Choroid plexus epithelial cell (primary cell): ENCODE data around the gene PLD2.
"Not testable (repeated sequence)": the region's sequence is repeated elsewhere in the genome, so short reads cannot be mapped to it uniquely, and the experiment has no call there.

Experiments used
- DNase-seq: peaks from one replicate; pipeline ENCODE4 v3.0.0-alpha.2; 2010; ENCODE audit warnings: low read depth
- H3K4me3 ChIP-seq: 2 replicates; pipeline ENCODE4 v1.5.1; 2011; ENCODE audit warnings: low read depth, mild to moderate bottlenecking, control low read depth, low read length, moderate library complexity
- CTCF ChIP-seq: conservative IDR thresholded peaks from 2 replicates; pipeline ENCODE4 v1.5.1; 2011; ENCODE audit warnings: low read depth, mild to moderate bottlenecking, control low read depth, inconsistent platforms, low read length, moderate library complexity

PLD2 gene

GRCh38 chr17:4854111-4854681 is 47.2 kb downstream of the PLD2 start:
- no peak overlapping the region for H3K4me3 ChIP-seq
- no peak for TF ChIP-seq CTCF
- peak; percentile 54 for DNase-seq

GRCh38 chr17:4856271-4856936 is 49.5 kb downstream of the PLD2 start:
- no peak overlapping the region for H3K4me3 ChIP-seq
- no peak for DNase-seq
- TF ChIP-seq CTCF, result no peak

GRCh38 chr17:4856937-4857314 is 50.0 kb downstream of the PLD2 start:
- no peak for TF ChIP-seq CTCF
- no peak overlapping the region for H3K4me3 ChIP-seq
- no peak for DNase-seq

GRCh38 chr17:4857347-4857746 is 50.4 kb downstream of the PLD2 start:
- H3K4me3 ChIP-seq, DNase-seq: not testable (repeated sequence)

- no peak for TF ChIP-seq CTCF
- DNase-seq, result no peak
- no peak overlapping the region for H3K4me3 ChIP-seq
These were observed 51.3 kb downstream of the PLD2 start for GRCh38 chr17:4858068-4858881.

- DNase-seq, result peak; percentile 36
- TF ChIP-seq CTCF, result no peak
- H3K4me3 ChIP-seq, result no peak overlapping the region
These were observed 51.9 kb downstream of the PLD2 start for GRCh38 chr17:4858882-4859260.

GRCh38 chr17:4859816-4860625 is 53.1 kb downstream of the PLD2 start:
- no peak overlapping the region for H3K4me3 ChIP-seq
- TF ChIP-seq CTCF, result no peak
- no peak for DNase-seq
